Measurements from ENCODE around the gene ABCB11.
"Not testable (repeated sequence)": the region's sequence is repeated elsewhere in the genome, so short reads cannot be mapped to it uniquely, and the experiment has no call there.

Gene ABCB11

DNA sequence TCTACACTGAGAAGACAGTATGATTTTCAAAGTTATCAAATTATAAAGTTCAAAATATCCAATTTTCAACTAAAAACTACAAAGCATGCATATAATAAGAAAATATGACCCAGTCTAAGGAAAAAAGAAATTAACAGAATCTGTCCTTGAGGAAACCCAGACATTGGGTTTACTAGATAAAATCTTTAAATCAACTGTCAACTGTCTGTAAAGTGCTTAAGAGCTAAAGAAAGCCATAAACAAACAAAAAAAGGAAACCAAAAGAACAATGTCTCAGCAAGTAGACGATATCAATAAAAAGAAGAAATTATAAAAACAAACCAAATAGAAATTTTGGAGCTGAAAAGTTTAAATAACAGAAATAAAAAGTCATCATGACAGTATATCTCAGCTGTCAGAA, 10.5 kb upstream of the ABCB11 start:
- DNase-seq: no peak

DNA sequence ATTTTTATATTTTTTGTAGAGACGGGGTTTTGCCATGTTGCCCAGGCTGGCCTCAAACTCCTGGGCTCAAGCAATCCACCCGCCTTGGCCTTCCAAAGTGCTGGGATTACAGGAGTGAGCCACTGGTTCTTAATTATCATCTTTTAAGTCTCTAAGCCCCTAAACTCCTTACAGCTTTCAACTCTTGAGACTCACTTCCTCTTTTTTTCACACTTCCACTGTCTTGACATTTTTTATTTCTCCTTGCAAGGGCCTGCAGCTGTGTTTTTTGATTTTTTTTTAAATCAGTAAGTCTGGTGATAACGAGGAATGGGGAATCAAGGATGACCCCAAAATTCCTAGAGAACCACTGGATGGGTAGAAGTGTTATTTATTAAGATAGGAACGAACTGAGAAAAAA, 8.6 kb upstream of the ABCB11 start:
- no peak for DNase-seq

DNA sequence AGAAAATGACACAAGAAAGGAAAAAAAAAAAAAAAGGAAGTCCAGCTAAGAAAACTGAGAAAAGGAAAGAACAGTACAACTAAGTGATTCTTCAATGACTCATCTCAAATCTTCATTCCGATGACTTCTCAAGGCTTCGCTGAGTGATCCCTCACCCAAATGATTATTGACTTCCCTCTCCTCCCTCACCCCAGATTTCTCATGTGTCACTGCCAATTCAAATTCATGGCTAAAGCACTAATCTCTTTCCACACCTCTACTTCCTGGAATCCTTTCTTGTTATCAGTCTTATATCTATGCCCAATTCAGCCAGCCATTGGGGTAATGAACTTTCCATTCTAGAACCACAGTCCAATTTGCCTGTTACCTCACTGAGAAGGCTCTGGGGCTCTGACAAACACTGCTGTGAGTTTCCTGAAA, 7.2 kb upstream of the ABCB11 start:
- DNase-seq: no peak

DNA sequence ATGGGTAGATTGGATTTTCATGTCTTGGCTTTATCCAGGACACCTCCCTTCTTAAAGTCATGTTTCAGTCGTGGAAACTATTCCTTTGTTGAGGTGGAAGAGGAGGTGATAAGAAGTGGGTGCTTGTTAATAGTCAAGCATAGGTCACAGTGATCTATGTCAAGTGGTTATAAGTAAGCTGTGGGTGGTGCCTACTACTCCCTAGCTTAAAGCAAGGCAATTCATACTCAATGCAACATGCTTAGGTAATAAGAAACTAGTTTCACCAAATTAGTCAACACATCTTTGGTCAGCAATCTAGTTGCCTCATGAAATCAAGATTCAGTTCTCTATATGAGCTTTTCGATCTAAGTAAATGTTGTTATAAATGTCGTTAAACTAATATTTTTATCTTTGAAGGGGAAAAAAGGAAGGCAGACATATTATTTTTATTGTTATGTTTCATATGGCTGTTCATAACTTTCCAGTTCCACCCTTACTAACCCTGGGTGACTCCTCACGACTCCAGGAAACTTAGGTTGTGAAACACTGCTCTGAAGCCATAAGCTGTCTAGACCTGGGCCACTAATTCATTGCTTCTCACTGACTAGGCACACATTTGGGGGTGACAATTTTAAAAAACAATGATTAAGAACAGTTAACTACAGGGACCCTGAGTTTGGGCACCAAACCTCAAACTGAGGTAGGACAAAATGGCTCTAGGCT, 5.8 kb upstream of the ABCB11 start:
- no peak for DNase-seq

DNA sequence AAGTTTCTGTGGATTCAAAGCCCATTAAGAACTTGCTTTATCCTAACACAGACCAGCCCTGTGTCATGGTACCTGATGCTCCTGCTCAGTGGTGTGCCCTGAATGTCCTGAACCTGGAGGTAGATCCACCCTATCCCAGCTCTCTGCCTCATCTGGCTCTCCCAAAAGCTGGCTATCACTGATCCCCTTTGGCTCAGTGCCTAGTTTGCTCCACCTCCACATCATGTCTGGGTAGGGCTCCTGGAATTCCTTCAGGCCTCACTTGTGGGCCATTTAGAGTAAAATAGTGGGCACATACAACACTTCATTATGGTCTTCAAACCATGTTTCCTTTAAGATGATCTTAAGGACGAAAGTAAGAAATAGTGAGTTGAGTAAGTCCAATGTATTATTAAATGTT, 4.8 kb upstream of the ABCB11 start:
- no peak for DNase-seq

DNA sequence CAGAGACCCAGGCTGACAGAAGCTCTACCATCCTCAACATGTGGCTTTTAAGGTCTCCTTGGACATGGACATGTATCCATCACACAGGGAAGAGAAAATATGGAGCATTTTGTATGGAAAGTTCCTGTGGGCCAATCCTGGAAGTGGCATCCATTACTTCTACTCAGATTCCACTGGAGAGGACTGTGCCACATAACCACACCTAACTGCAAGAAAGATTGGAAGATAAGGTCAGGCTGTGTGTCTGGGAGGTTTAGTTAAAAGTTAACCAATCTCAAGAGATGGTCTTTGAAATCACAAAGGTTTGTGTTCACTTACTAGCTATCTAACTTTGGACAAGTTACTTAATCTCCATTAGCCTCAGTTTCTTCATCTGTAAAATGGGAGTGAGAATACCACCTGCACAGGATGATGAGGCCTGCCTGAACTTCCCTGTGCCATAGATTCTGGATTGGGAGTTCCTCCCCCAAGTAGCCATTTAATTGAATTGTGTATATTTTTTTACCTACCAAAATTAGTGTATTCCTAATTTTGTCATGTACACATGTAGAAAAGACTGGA, 3.9 kb upstream of the ABCB11 start:
- DNase-seq: no peak

DNA sequence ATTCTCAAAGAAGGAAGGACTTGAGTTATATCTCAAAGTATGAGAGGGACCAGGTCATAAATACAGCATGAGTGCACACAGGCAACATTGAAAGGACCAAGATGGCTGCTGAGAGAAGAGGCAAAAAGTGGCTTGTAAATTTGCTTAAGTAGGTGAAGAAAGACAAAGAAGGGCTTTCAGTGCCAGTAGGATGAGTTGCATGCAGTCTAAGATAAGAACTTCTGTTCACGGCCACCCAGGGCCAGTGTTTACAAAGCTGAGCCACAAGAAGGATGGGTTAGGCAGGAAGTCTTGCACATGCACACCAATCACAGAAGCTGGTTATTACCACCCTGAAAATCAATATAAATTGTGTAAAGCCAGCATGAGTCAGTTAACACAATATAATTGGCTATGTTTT, 3.1 kb upstream of the ABCB11 start:
- no peak for DNase-seq

DNA sequence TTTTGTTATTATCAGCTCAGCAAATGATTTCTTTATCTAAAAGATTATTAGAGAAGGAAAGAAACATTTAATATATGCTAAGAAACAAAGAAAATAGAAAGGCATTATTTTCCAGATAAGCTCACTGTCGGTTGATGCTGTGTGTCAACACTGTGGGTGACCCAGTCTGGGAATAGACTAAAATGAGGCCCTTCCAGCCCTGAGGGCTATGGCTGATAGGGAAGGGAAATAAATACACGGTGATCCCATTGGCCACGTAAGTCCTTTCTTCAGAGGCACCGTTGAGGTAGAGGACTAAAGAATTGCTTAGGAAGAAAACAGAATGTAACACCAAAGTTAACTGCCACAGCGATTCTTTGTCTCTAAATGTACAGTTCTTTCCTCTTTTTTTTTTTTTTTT, 1.8 kb downstream of the ABCB11 start:
- DNase-seq: no peak

DNA sequence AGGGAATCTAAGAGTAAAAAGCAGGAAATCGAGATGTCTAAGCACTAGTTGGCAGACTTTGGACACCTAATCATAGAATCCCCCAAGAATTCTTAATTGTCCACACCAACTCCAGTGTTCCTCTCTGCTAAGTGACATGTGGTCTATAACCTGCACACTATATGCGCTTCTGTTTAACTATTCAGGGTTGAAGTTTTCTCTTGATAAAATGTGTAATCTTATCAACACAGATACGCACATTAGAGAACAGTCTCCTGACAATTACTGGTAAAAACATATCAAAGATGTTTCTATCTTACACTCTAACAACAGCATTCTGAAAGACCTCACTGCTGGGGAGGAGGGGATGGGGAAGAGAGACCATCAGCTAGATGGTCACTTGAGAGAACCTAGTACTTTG, 3.9 kb downstream of the ABCB11 start:
- no peak for DNase-seq

DNA sequence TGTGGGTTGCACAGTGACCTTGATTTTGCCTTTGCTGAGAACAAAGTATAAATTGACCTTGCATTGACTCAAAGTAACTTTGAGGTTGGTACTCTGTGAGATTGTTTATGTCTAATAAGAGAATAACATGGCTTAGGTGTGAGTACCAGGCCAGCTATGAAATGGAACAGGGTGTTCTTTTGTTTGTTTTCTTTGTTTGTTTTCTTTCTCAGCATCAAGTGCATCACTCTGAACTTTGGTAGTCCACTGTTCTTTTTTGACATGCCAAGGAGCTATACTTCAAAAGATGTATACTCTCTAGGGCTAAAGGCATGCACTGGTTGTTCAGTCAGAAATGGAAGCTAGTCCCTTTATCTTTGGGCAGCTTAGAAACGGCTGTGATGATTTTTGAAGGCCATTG, 5.1 kb downstream of the ABCB11 start:
- DNase-seq: no peak

DNA sequence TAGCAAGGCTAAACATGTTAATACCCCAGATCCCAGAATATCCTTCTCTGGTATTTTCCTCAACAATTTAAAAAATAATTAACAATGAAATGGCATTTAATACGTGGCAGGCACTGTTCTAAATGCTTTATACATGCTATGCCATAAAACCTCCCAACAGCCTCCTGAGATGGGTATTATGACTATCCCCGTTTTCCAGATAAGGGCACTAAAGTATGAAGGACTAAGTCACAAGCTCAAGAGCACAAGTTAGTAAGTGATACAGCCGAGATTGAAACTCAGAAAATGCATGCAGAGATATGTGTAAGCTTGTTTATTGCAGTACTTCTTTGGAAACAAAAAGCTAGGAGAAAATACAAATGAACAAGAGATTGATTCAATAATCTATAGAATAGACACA, 8.0 kb downstream of the ABCB11 start:
- DNase-seq: no peak

DNA sequence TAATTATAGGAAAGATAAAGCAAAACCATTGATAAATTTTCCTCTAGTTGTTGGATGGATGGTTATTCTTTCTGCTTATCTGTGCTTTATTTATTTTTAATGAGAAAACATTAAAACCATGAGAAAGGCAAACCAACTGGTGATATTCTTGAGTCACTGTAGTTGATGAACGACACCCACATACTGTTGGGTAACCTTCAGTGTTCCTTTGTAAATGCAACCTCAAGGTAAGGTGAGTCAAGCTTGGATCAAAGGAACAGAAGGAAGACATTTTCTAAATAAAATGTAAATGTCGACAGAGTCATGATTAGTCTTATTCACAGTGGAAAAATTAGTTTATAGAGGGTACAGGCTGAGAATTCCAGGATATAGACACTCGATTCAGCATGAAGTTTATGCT, 12.7 kb downstream of the ABCB11 start:
- DNase-seq: no peak

DNA sequence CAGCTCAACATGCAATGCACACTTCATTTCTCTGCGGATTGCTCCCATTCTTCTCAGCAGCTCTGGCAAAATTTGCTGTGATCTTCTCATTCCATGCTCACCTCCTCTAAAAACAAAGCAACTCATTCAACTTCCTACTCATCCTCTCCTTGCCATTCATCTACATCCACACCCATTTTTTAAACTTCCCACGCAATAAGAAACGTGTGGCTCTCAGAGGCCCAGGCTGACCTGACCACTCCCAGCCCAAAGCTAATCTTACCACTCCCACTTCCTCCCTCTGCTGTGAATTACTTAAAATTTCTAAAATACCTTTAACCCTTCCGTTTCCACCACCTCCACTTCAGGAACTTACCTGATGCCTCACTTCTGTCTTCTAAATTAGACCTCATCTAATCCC, 15.2 kb downstream of the ABCB11 start:
- DNase-seq: no peak

DNA sequence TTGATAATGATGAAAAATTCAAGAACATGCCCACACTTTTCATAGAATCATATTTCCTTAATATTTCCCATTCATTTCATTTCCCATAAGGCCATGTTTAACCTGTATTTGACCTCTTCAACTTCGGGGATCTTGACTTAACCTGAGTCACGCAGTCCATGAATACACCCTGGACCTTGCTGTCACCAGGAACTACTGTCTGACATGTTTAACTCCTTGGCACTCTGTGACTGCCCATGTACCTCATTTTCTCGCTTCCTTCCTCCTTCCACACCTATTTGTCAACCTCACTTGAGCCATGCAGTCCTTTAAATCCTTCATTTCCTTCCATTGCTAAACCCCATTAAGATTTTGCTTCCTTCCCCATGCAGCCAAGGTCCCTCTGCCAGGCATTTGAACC, 16.3 kb downstream of the ABCB11 start:
- no peak for DNase-seq

DNA sequence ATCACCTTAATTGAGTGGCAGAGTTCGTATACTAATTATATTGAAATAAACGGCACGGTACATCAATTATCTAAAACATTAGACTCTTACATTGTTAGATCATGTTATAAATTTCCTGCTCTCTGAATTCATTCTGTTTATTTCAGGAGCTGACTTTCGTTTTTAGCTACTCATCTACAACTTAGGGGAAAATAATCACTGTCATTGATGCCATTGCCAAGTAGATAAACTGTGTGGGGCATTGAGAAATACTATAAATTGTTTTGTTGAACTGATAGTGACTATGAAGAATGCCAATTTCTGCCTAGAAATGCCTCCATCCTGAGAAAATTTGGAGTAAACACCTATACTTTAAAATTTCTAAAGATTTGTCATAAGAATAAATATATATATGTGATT, 17.5 kb downstream of the ABCB11 start:
- DNase-seq: no peak

DNA sequence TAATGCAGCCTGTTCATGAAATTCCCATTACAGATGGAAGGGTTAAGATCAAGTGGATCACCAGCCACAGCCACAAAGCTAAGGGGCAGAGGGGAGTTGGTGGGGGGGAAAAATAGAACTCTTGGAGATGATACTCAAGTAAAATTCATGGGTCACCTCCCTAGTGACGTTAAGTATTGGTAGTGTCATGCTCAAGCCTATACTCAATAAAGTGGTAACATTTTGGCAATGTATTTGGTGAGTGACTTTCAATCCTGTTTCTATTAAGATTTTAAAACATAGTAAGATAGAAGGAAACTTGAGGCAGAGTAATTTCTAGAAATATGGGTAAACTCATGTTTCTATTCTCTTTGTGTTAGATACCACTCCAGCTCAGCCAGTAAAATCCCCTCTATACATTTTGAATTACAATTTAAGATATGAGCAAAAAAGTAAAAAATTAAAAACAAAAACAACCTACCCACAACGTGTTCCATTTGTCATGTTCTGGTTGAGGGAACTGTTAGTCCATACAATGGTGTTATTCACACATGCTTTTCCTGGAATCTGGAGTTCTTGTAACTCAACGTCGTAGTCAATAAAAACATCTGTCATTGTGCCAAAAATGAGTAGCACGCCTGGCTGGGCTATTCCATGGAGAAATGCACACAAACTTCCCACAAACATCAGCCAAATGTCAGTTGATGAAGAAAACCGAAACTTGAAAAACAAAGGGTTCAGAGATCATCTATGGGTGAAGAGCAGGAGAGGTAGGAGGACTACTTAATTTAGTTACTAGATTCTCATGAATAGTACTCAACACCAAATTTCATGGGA, 18.1 kb downstream of the ABCB11 start:
- no peak for DNase-seq

DNA sequence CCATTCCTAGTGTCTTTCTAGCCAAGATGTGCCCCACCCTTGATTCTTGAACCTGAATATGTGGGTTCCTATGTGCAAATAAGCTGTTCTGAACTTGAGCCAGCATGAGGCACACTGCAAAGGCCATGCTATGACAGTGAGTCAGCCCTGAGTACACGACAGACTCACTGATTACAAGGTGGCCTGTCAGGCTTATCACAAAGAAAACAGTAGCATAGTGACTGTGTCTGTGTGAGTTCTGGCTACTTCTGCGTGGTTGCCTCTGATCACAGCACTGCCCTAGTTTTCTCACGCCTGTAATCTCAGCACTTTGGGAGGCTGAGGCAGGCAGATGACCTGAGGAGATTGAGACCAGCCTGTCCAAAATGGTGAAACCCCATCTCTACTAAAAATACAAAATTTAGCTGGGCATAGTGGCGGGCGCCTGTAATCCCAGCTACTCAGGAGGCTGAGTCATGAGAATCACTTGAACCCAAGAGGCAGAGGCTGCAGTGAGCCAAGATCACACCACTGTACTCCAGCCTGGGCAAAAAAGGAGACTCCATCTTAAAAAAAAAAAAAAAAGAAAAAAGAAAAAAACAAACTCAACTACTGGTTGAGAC, 18.8 kb downstream of the ABCB11 start:
- DNase-seq: not testable (repeated sequence)

DNA sequence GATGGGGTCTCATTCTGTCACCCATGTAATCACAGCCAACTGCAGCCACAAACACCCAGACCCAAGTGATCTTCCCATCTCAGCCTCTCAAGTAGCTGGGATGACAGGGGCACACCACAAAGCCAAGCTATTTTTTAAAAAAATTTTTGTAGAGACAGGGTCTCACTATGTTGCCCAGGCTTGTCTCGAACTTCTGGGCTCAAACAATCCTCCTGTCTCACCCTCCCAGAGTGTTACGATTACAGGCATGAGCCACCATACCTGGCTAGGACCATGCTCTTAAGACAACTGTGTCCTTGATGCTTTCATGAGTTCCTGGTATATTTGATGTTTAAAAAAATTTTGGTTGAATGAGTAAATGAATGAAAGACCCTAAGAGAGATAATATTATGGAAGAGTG, 19.4 kb downstream of the ABCB11 start:
- no peak for DNase-seq

DNA sequence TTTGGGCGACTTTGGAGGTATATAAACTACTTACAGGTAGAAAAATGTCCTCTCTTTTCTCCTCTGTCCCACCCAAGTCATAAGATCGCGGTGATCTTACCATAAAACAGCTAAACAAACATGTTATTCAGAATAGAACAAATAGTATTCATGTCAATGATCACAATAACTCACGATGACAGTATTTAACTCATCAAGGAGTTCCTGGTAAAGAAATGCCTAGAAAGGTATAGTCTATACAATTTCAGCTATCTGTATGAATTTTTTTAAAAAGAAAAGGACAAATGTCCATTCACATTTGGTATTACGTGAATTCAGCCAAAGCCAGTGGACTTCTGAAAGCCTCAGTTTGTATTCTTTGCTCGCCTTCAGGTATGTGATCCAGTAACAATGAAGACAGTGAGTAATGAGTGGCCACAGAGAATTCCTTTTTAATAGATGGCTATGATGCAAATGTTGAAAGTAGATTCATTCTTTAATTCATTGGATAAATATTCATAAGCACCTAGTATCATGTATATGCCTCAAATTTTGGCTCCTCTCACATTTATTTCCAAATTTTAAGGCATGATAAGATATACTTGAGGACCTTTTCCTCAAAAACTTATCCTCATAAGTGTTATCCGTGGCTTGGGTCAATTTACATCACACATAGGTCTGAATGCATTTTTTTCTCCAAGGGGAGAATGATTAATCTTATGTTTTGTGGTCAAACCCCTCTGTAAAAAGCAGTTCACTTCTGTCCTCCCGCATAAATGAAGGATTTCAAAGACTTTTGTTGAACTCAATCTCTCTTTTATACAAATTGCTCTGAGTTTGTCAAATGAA, 20.3 kb downstream of the ABCB11 start:
- no peak for DNase-seq

DNA sequence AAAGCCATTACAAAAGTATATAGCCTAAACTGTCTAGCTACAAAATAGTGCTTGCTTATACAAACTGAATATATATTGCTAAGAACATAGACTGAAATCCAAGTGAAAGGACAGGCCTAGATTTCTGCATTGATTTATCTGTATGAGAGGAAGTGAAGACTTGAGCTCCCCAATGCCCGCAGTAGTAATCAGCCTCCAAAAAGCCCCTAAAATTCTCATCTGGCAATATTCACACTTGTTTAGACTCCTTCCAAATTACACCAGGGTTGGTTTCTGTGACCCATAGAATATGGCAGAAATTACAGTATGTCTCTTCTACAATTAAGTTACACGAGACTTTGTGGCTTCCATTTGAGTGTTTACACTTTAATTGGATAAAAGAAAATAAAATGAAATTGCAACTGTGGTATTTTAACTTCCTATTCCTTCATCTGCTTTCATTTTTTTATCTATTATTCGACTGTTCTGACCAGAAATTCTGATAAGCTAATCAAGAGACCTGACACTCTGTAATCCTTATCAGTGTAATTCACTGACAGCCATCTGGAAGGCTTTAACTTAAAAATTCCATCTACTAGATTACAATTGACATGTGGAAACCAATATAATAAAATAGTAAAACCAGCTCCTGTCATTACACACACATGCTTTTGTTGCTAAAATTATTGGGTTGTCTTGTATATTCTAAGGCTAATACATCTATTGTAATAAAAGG, 21.1 kb downstream of the ABCB11 start:
- no peak for DNase-seq

DNA sequence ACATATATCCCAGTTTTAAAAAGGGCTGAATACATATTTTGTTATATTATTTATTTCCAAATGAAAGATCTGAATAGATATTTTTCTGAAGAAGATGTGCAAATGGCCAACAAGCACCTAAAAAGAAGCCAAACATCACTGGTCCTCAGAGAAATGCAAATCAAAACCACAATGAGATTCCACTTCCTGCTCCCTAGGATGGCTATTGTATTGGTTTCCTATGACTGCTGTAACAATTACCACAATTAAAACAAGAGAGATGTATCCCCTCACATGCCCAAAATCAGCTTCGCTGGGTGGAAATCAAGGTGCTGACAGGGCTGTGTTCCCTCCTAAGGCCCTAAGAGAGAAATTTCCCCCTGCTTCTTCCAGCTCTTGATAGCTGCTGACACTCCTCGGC, 23.2 kb downstream of the ABCB11 start:
- DNase-seq: no peak

DNA sequence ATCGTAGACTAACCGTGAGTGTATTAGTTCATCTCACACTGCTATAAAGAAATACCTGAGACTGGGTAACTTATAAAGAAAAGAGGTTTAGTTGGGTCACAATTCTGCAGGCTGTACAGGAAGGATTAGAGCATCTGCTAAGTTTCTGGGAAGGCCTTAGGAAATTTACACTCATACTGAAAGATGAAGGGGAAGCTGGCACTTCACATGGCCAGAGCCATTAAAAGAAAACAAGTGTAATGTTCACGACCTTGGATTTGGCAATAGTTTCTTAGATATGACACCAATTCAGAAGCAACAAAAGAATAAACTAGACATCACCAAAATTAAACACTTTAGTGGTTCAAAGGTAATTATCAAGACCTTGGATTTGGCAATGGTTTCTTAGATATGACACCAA, 23.8 kb downstream of the ABCB11 start:
- no peak for DNase-seq
